Esophagus muscularis mucosa (tissue), 4 donors: Measurements from ENCODE around the gene RNF220. TPM values are rescaled to one million over a fixed set of nuclear protein-coding genes. Genes with fewer than 3 reads are reported as not detected.

ENCODE experiments used
- DNase-seq: peaks from one replicate; pipeline ENCODE4 v3.0.0-alpha.2; 2017; ENCODE audit errors: extremely low spot score
- H3K27ac ChIP-seq, 4 donors: fragments of 200-600 bp; sonication (generic); replicated peaks in 1 of 4; 1 replicate in 3 of 4; 2 replicates in 1 of 4; pipeline ENCODE4 v1.5.1; 2016 to 2019; ENCODE audit warnings: mild to moderate bottlenecking in 1 of 4
- H3K27me3 ChIP-seq, 4 donors: fragments of 200-600 bp; sonication (generic); one replicate each; pipeline versions ENCODE4 v1.5.1 to v1.6.0; 2016 to 2019
- H3K36me3 ChIP-seq, 4 donors: fragments of 200-600 bp; sonication (generic); one replicate each; pipeline ENCODE4 v1.5.1; 2016 to 2019
- H3K4me1 ChIP-seq, 4 donors: fragments of 200-600 bp; sonication (generic); one replicate each; pipeline ENCODE4 v1.5.1; 2016 to 2019
- H3K4me3 ChIP-seq, 4 donors: fragments of 200-600 bp; sonication (generic); 1 replicate in 2 of 4; 2 replicates in 2 of 4; pipeline ENCODE4 v1.5.1; 2016 to 2019; ENCODE audit warnings: mild to moderate bottlenecking in 4 of 4, moderate library complexity in 1 of 4
- H3K9me3 ChIP-seq, 4 donors: fragments of 200-600 bp; sonication (generic); 1 replicate in 3 of 4; 2 replicates in 1 of 4; pipeline ENCODE4 v1.5.1; 2016 to 2019
- EP300 ChIP-seq: sonication (generic); formaldehyde crosslinking; IDR thresholded peaks from one replicate; pipeline ENCODE4 v1.6.1; 2017; ENCODE audit warnings: antibody characterized with exemption
- POLR2A ChIP-seq: fragments of 450-650 bp; IDR thresholded peaks from one replicate; pipeline ENCODE4 v1.6.1; 2017; ENCODE audit warnings: antibody characterized with exemption, moderate library complexity, mild to moderate bottlenecking, low read depth
- POLR2AphosphoS5 ChIP-seq, 2 donors: sonication (generic); formaldehyde crosslinking; IDR thresholded peaks; one replicate each; pipeline ENCODE4 v1.6.1; 2017; ENCODE audit warnings: antibody characterized with exemption in 2 of 2
- whole genome bisulfite sequencing: methylation state at CpG from one replicate; pipeline ENCODE4 v1.1.5; 2018; 5-methylcytosine and 5-hydroxymethylcytosine counted together
- intact Hi-C: fragments of 100-400 bp; cut with DNase I; formaldehyde crosslinking; loops from one replicate; pipeline ENCODE4 v1.15.1; 2023
- total RNA-seq, 4 donors: library from RNA; depleted of rRNA; stranded (reverse); fragments of >200 nt; gene quantifications; one replicate each; pipeline versions ENCODE4 v1.1.0 to v1.2.1, GENCODE V29; 2016
- TF ChIP-seq, protein P1 (sequence below), 3 experiments: fragments of 200-600 bp in 2 of 3; fragments of 450-650 bp in 1 of 3; sonication (generic) in 2 of 3; IDR thresholded peaks; one replicate each; pipeline ENCODE4 v1.5.1; 2017 to 2019; ENCODE audit warnings: antibody characterized with exemption in 3 of 3, mild to moderate bottlenecking in 2 of 3, moderate library complexity in 1 of 3

The RNF220 gene
- total RNA-seq, 4 donors from 2014 or later = 112 to 157 (median 126) TPM

GRCh38 chr1:44642925-44643324, 237.9 kb downstream of the RNF220 start:
- H3K27ac ChIP-seq = peak overlapping the region; percentile 87 to 92 (median 90)
- intact Hi-C loops = no loop called here

GRCh38 chr1:44643721-44644334, 238.8 kb downstream of the RNF220 start:
- no peak for DNase-seq

More at GRCh38 chr1:44642925-44643324, 237.9 kb downstream of the RNF220 start:
- 63% methylated on average over 1 of the region's 3 CpGs for WGBS
- H3K4me1 ChIP-seq = peaks cover 42 to 72% (median 63%) of the 10 kb centered on the region in 4 donors
- H3K9me3 ChIP-seq = no peaks in the 10 kb centered on the region
- no peak for TF ChIP-seq POLR2A
- TF ChIP-seq POLR2AphosphoS5 (IDR thresholded peaks at IDR 0.05) = no peak
- no peak for TF ChIP-seq EP300
- TF ChIP-seq, protein P1, sequence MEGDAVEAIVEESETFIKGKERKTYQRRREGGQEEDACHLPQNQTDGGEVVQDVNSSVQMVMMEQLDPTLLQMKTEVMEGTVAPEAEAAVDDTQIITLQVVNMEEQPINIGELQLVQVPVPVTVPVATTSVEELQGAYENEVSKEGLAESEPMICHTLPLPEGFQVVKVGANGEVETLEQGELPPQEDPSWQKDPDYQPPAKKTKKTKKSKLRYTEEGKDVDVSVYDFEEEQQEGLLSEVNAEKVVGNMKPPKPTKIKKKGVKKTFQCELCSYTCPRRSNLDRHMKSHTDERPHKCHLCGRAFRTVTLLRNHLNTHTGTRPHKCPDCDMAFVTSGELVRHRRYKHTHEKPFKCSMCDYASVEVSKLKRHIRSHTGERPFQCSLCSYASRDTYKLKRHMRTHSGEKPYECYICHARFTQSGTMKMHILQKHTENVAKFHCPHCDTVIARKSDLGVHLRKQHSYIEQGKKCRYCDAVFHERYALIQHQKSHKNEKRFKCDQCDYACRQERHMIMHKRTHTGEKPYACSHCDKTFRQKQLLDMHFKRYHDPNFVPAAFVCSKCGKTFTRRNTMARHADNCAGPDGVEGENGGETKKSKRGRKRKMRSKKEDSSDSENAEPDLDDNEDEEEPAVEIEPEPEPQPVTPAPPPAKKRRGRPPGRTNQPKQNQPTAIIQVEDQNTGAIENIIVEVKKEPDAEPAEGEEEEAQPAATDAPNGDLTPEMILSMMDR (IDR thresholded peaks at IDR 0.05) = no peak
- H3K27me3 ChIP-seq = no peaks in the 10 kb centered on the region
- DNase-seq = no peak
- peaks cover 25 to 98% (median 85%) of the 10 kb centered on the region in 4 donors for H3K36me3 ChIP-seq
- no peak overlapping the region for H3K4me3 ChIP-seq

GRCh38 chr1:44644806-44645205, 239.8 kb downstream of the RNF220 start:
- Histone ChIP-seq H3K4me1 (peaks cover 38 to 68% (median 63%) of the 10 kb centered on the region in 4 donors), H3K27me3 (no peaks in the 10 kb centered on the region), H3K9me3 (no peaks in the 10 kb centered on the region), H3K27ac (peak overlapping the region; percentile 87 to 92 (median 90)), H3K36me3 (peaks cover 13 to 98% (median 83%) of the 10 kb centered on the region in 4 donors), H3K4me3 (no peak overlapping the region)
- WGBS = 81% methylated on average over 6 of the region's 7 CpGs
- TF ChIP-seq, protein P1 (IDR thresholded peaks at IDR 0.05) = no peak
- TF ChIP-seq EP300 (no peak), POLR2A (no peak), POLR2AphosphoS5 (IDR thresholded peaks at IDR 0.05) (no peak)
- no peak for DNase-seq
- intact Hi-C loops = no loop called here

More at GRCh38 chr1:44643721-44644334, 238.8 kb downstream of the RNF220 start:
- no peaks in the 10 kb centered on the region for H3K27me3 ChIP-seq
- intact Hi-C loops = no loop called here
- peaks cover 39 to 68% (median 63%) of the 10 kb centered on the region in 4 donors for H3K4me1 ChIP-seq
- no peak overlapping the region for H3K4me3 ChIP-seq
- H3K36me3 ChIP-seq = peaks cover 18 to 98% (median 83%) of the 10 kb centered on the region in 4 donors
- no peak for TF ChIP-seq EP300
- TF ChIP-seq, protein P1 (IDR thresholded peaks at IDR 0.05) = no peak
- TF ChIP-seq POLR2AphosphoS5 (IDR thresholded peaks at IDR 0.05) = no peak
- no peak for TF ChIP-seq POLR2A
- peak overlapping the region; percentile 87 to 92 (median 90) for H3K27ac ChIP-seq
- WGBS = 57% methylated on average over 7 of the region's 9 CpGs
- no peaks in the 10 kb centered on the region for H3K9me3 ChIP-seq

GRCh38 chr1:44645476-44646244, 240.6 kb downstream of the RNF220 start:
- DNase-seq = no peak
- peak overlapping the region; percentile 10 to 33 (median 18) for H3K4me3 ChIP-seq
- peaks cover 37 to 65% (median 63%) of the 10 kb centered on the region in 4 donors for H3K4me1 ChIP-seq
- intact Hi-C loops = no loop called here
- peaks cover 18 to 98% (median 84%) of the 10 kb centered on the region in 4 donors for H3K36me3 ChIP-seq
- 36% methylated on average over 8 of the region's 18 CpGs for WGBS
- TF ChIP-seq POLR2A (no peak), POLR2AphosphoS5 (IDR thresholded peaks at IDR 0.05) (peak; percentile 57 to 62)
- H3K9me3 ChIP-seq = no peaks in the 10 kb centered on the region
- H3K27ac ChIP-seq = peak overlapping the region; percentile 87 to 92 (median 90)
- no peaks in the 10 kb centered on the region for H3K27me3 ChIP-seq
